K562 (cell line): ENCODE data around the gene FGF21. TPM values are rescaled to one million over a fixed set of nuclear protein-coding genes. Genes with fewer than 3 reads are reported as not detected.
A peak's percentile ranks its signal among the peaks of the same experiment; 100 is the strongest.

Experiments used
- ATAC-seq: fragments of 200-7000 bp; cut with Tn5 transposase; 3 replicates; pipeline ENCODE4 v1.9.1; 2020; ENCODE audit warnings: moderate library complexity
- BruUV-seq: library from RNA; stranded (reverse); fragments of 400-500 nt; replicated peaks from 2 replicates; lab custom pipeline; 2021; lab: Mats Ljungman, UMichigan
- CTCF ChIA-PET: fragments of 300-600 bp; formaldehyde crosslinking; extraction: SDS; loops from one replicate; lab custom pipeline; 2021; ENCODE audit warnings: low intra/inter-chr PET ratio; lab: Yijun Ruan, JAX
- POLR2A ChIA-PET: fragments of 300-600, 350-650 bp; sonication (Branson Sonifier 250); formaldehyde crosslinking; extraction: SDS; loops from one replicate; lab custom pipeline; 2021; ENCODE audit warnings: antibody characterized with exemption, inconsistent platforms; lab: Yijun Ruan, JAX
- DNase-seq, 4 experiments: peaks; one replicate each; pipeline versions ENCODE4 v3.0.0 to v3.0.0-alpha.2; 2011 to 2018; ENCODE audit warnings: low spot score in 3 of 4, mixed read lengths in 3 of 4; ENCODE audit errors: extremely low read depth in 1 of 4
- FAIRE-seq: peaks from 2 replicates; lab custom pipeline; 2011; peaks lifted over from hg19 to GRCh38; lab: Jason Lieb, UNC
- H2AFZ ChIP-seq: 2 replicates; pipeline ENCODE4 v1.6.0; 2011; ENCODE audit warnings: low read depth, low read length, control low read depth, inconsistent platforms
- H3K27ac ChIP-seq: fragments of 200-600 bp; 3 replicates; pipeline ENCODE4 v1.8.0; 2011; ENCODE audit warnings: low read depth, mild to moderate bottlenecking, control low read depth, inconsistent platforms, low read length, moderate library complexity, mixed read lengths; ENCODE audit errors: extremely low read depth
- H3K27me3 ChIP-seq, 2 experiments: fragments of 300-600 bp in 1 of 2; 2 replicates in 1 of 2; 3 replicates in 1 of 2; pipeline versions ENCODE4 v1.6.0 to v1.8.0; 2011; ENCODE audit warnings: inconsistent platforms in 2 of 2, low read length in 2 of 2, mild to moderate bottlenecking in 1 of 2, mixed read lengths in 1 of 2, moderate library complexity in 1 of 2; ENCODE audit not compliant: control insufficient read depth in 2 of 2, insufficient read depth in 2 of 2
- H3K36me3 ChIP-seq: fragments of 300-600 bp; 3 replicates; pipeline ENCODE4 v1.8.0; 2011; ENCODE audit warnings: mild to moderate bottlenecking, low read length, inconsistent platforms; ENCODE audit not compliant: control insufficient read depth, insufficient read depth
- H3K4me1 ChIP-seq, 2 experiments: fragments of 200-600 bp in 1 of 2; replicated peaks in 1 of 2; 2 replicates in 1 of 2; 3 replicates in 1 of 2; pipeline versions ENCODE4 v1.5.1 to v1.8.0; 2011; ENCODE audit warnings: inconsistent platforms in 2 of 2, low read length in 2 of 2, mild to moderate bottlenecking in 1 of 2, mixed read lengths in 1 of 2, moderate library complexity in 1 of 2; ENCODE audit not compliant: control insufficient read depth in 2 of 2, insufficient read depth in 2 of 2
- H3K4me2 ChIP-seq: 2 replicates; pipeline ENCODE4 v1.6.1; 2011; ENCODE audit warnings: low read length, control low read depth, inconsistent platforms, mixed read lengths; ENCODE audit not compliant: insufficient read depth
- H3K4me3 ChIP-seq: fragments of 200-600 bp; sonication (generic), shearing (Covaris generic); 2 replicates; pipeline ENCODE4 v1.5.1; 2016; ENCODE audit warnings: control low read depth, inconsistent platforms
- H3K79me2 ChIP-seq: fragments of 200-600 bp; 3 replicates; pipeline ENCODE4 v1.8.0; 2011; ENCODE audit warnings: low read length, inconsistent platforms; ENCODE audit not compliant: control insufficient read depth, insufficient read depth
- H3K9ac ChIP-seq, 2 experiments: 2 replicates each; pipeline versions ENCODE4 v1.6.0 to v1.6.1; 2011; ENCODE audit warnings: low read depth in 2 of 2, low read length in 2 of 2, control low read depth in 1 of 2, inconsistent platforms in 1 of 2, mild to moderate bottlenecking in 1 of 2, mixed read lengths in 1 of 2; ENCODE audit not compliant: insufficient read depth in 1 of 2
- H3K9me1 ChIP-seq: one replicate; pipeline ENCODE4 v1.6.0; 2011; ENCODE audit warnings: inconsistent platforms, mild to moderate bottlenecking, low read length, moderate library complexity; ENCODE audit not compliant: control insufficient read depth, insufficient read depth
- H3K9me3 ChIP-seq: replicated peaks from 2 replicates; pipeline ENCODE4 v1.5.1; 2011; ENCODE audit warnings: low read depth, low read length, inconsistent platforms; ENCODE audit not compliant: control insufficient read depth, insufficient read depth
- H4K20me1 ChIP-seq: replicated peaks from 2 replicates; pipeline ENCODE4 v1.6.1; 2011; ENCODE audit warnings: low read length, inconsistent platforms, mixed read lengths; ENCODE audit not compliant: control insufficient read depth, insufficient read depth
- BHLHE40 ChIP-seq: IDR thresholded peaks from 2 replicates; pipeline ENCODE4 v1.6.1; 2011; ENCODE audit warnings: low read length, improper control_type of control experiment
- CBX1 ChIP-seq: sonication (generic); IDR thresholded peaks from 2 replicates; pipeline ENCODE4 v1.6.1; 2016; ENCODE audit warnings: antibody characterized with exemption, low read depth, mild to moderate bottlenecking
- CBX3 ChIP-seq, 2 experiments: IDR thresholded peaks; 1 replicate in 1 of 2; 2 replicates in 1 of 2; pipeline ENCODE4 v1.6.1; 2012; ENCODE audit warnings: inconsistent platforms in 2 of 2, low read length in 2 of 2, borderline replicate concordance in 1 of 2, control low read depth in 1 of 2
- CCNT2 ChIP-seq: IDR thresholded peaks from 2 replicates; pipeline ENCODE4 v1.6.1; 2011; ENCODE audit warnings: borderline replicate concordance, low read depth, mild to moderate bottlenecking, moderate library complexity, mixed read lengths, low read length; ENCODE audit not compliant: insufficient read length; ENCODE audit errors: extremely low read depth
- GATAD2A ChIP-seq: fragments of 450-650 bp; IDR thresholded peaks from 2 replicates; pipeline ENCODE4 v1.6.1; 2017
- GTF2A2 ChIP-seq: IDR thresholded peaks from 2 replicates; pipeline ENCODE4 v1.6.1; 2016; ENCODE audit warnings: mild to moderate bottlenecking, missing genetic modification characterization, missing compliant biosample characterization
- HMGN3 ChIP-seq: IDR thresholded peaks from 2 replicates; pipeline ENCODE4 v1.6.1; 2011; ENCODE audit warnings: borderline replicate concordance, low read depth, mild to moderate bottlenecking, mixed read lengths, low read length; ENCODE audit not compliant: insufficient read length; ENCODE audit errors: extremely low read depth
- KAT7 ChIP-seq: sonication (generic); formaldehyde crosslinking; IDR thresholded peaks from 2 replicates; pipeline ENCODE4 v1.8.0; 2022; ENCODE audit warnings: missing genetic modification reagents, mild to moderate bottlenecking, borderline replicate concordance
- NFE2L1 ChIP-seq: fragments of 450-650 bp; IDR thresholded peaks from 2 replicates; pipeline ENCODE4 v1.6.1; 2016; ENCODE audit warnings: missing genetic modification characterization, low read depth, mild to moderate bottlenecking, missing compliant biosample characterization, moderate library complexity, borderline replicate concordance
- NFIC ChIP-seq: fragments of 450-650 bp; IDR thresholded peaks from 2 replicates; pipeline ENCODE4 v1.6.1; 2017; ENCODE audit warnings: mild to moderate bottlenecking, inconsistent platforms
- NRF1 ChIP-seq, 2 experiments: fragments of 450-650 bp; IDR thresholded peaks in 1 of 2; conservative IDR thresholded peaks in 1 of 2; 2 replicates each; pipeline ENCODE4 v1.6.1; 2014; ENCODE audit warnings: mild to moderate bottlenecking in 2 of 2
- PHB ChIP-seq: fragments of 250-450 bp; sonication (Bioruptor Pico); IDR thresholded peaks from 2 replicates; pipeline ENCODE4 v1.5.0; 2021
- RBFOX2 ChIP-seq: fragments of 200-400 bp; formaldehyde crosslinking; IDR thresholded peaks from 2 replicates; pipeline ENCODE4 v1.6.1; 2017; ENCODE audit warnings: low read depth, mild to moderate bottlenecking, low read length, moderate library complexity
- SP1 ChIP-seq: sonication (generic); formaldehyde crosslinking; IDR thresholded peaks from 2 replicates; pipeline ENCODE4 v1.8.1; 2022; ENCODE audit warnings: mild to moderate bottlenecking, missing genetic modification reagents
- ZBTB33 ChIP-seq: sonication (generic); formaldehyde crosslinking; IDR thresholded peaks from 2 replicates; pipeline ENCODE4 v1.8.1; 2023; ENCODE audit warnings: mild to moderate bottlenecking, missing genetic modification reagents
- ZNF77 ChIP-seq: fragments of 250-450 bp; sonication (Bioruptor Pico); IDR thresholded peaks from 2 replicates; pipeline ENCODE4 v1.5.0; 2020
- WGBS: fragments of 100-300 bp; shearing (Covaris generic); methylation state at CpG from one replicate; pipeline ENCODE4 v1.1.6; 2016; ENCODE audit warnings: low coverage, mixed read lengths; ENCODE audit not compliant: insufficient coverage; ENCODE audit errors: missing lambda C conversion rate; 5-methylcytosine and 5-hydroxymethylcytosine counted together
- in situ Hi-C: fragments of 300-500 bp; cut with MboI; formaldehyde crosslinking; loops from 4 replicates; pipeline ENCODE4 v1.15.0; 2018; ENCODE audit warnings: inconsistent platforms, mixed read lengths
- intact Hi-C: fragments of 100-400 bp; cut with micrococcal nuclease; formaldehyde crosslinking; loops from 2 replicates; pipeline ENCODE4 v1.14.2; 2022
- polyA plus RNA-seq, 8 experiments: library from polyadenylated mRNA; depleted of rRNA in 4 of 8; stranded (reverse) in 5 of 8; unstranded in 3 of 8; fragments of >200 nt; fragmentation: Nextera tagmentation in 2 of 8; fragmentation: Illumina TruSeq in 1 of 8; extraction: Ambion mirVana in 2 of 8; extraction: Trizol in 1 of 8; gene quantifications; 2 replicates each; pipeline versions ENCODE4 v1.2.1 to v1.2.3, GENCODE V29; 2011 to 2014; ENCODE audit warnings: inconsistent platforms in 1 of 8, missing spikeins in 1 of 8
- total RNA-seq, 7 experiments: library from RNA; depleted of rRNA in 6 of 7; stranded (reverse); fragments of >200 nt in 6 of 7; fragmentation: Illumina TruSeq in 2 of 7; extraction: Trizol in 2 of 7; gene quantifications; 2 replicates each; pipeline versions ENCODE4 v1.2.1 to v1.2.3, GENCODE V29; 2011 to 2021; ENCODE audit warnings: low replicate concordance in 1 of 7
- TF ChIP-seq, protein P1 (sequence below): sonication (generic); formaldehyde crosslinking; IDR thresholded peaks from 2 replicates; pipeline ENCODE4 v1.8.1; 2023; ENCODE audit warnings: mild to moderate bottlenecking, missing genetic modification reagents

FGF21 gene
- total and polyA plus RNA-seq, 9 of the 15 experiments (the other 6 are each of a cell fraction or from before 2014, with no cell fraction given): 0.04 to 0.77 (median 0.09) TPM; not detected in 6

GRCh38 chr19:48752496-48753365 is 2.6 kb upstream of the FGF21 start, which contains the start of gene FUT1:
Gene FUT1, minus strand, starts transcription at chr19:48752641. Its CDS starts 1,360 bp downstream, at chr19:48751281.
- Histone ChIP-seq H3K27ac (peak within 1 kb of the TSS; percentile 93), H3K27me3 (no peaks in the 10 kb centered on the region), H4K20me1 (no peaks in the 10 kb centered on the region), H2AFZ (peak within 1 kb of the TSS; percentile 73), H3K4me2 (peak within 1 kb of the TSS; percentile 81), H3K79me2 (peaks cover 41% of the 10 kb centered on the region), H3K9me3 (no peaks in the 10 kb centered on the region), H3K36me3 (peaks cover 22% of the 10 kb centered on the region; the same call in 1 of the 3 replicates), H3K4me3 (peak within 1 kb of the TSS; percentile 43), H3K9me1 (no peaks in the 10 kb centered on the region), H3K9ac (peak within 1 kb of the TSS; percentile 74 to 91), H3K4me1 (peaks cover 35 to 81% of the 10 kb centered on the region in 2 experiments)
- ChIA-PET CTCF (no interaction called here), POLR2A (no interaction called here)
- FAIRE-seq: no peak
- ATAC-seq: peak; percentile 47
- DNase-seq: peak; percentile 40 to 62 (median 60)
- intact Hi-C loops (no loop called here), in situ Hi-C loops (no loop called here)
- BruUV-seq: TSS peak; percentile 49
- WGBS: 49% methylated on average over 51 of the region's 73 CpGs
- TF ChIP-seq RBFOX2 (peak; percentile 75), ZNF77 (CRISPR knock-in tag) (no peak), NFE2L1 (tag) (no peak), CBX3 (IDR thresholded peaks at IDR 0.05; ENCODE audit: borderline replicate concordance in 1 of 2, low read length in 2 of 2) (peak in 1 of 2 experiments; percentile 3; a peak in 1 of 3 replicates), HMGN3 (peak; percentile 50), NRF1 (conservative IDR thresholded peaks at IDR 0.05 in 1 of 2, IDR thresholded peaks at IDR 0.05 in 1 of 2) (peak; percentile 8 to 30; a peak in 1 of 4 replicates), GTF2A2 (tag) (no peak), CCNT2 (peak; percentile 33), NFIC (peak; percentile 41), KAT7 (no peak), GATAD2A (no peak), CBX1 (no peak; the same call in 1 of the 2 replicates), PHB (CRISPR knock-in tag) (0 out of 2 replicates have a peak, but pooled peaks have one; percentile 49), ZBTB33 (CRISPR knock-in tag) (peak; percentile 99), BHLHE40 (peak; percentile 2; the same call in 1 of the 2 replicates), SP1 (CRISPR knock-in tag) (no peak)
- TF ChIP-seq, protein P1, sequence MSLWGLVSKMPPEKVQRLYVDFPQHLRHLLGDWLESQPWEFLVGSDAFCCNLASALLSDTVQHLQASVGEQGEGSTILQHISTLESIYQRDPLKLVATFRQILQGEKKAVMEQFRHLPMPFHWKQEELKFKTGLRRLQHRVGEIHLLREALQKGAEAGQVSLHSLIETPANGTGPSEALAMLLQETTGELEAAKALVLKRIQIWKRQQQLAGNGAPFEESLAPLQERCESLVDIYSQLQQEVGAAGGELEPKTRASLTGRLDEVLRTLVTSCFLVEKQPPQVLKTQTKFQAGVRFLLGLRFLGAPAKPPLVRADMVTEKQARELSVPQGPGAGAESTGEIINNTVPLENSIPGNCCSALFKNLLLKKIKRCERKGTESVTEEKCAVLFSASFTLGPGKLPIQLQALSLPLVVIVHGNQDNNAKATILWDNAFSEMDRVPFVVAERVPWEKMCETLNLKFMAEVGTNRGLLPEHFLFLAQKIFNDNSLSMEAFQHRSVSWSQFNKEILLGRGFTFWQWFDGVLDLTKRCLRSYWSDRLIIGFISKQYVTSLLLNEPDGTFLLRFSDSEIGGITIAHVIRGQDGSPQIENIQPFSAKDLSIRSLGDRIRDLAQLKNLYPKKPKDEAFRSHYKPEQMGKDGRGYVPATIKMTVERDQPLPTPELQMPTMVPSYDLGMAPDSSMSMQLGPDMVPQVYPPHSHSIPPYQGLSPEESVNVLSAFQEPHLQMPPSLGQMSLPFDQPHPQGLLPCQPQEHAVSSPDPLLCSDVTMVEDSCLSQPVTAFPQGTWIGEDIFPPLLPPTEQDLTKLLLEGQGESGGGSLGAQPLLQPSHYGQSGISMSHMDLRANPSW (CRISPR knock-in tag): no peak
